Left renal pelvis (tissue), 4 donors: ENCODE data around the gene CDK14. TPM values are rescaled to one million over a fixed set of nuclear protein-coding genes. Genes with fewer than 3 reads are reported as not detected.
"Not testable (repeated sequence)": the region's sequence is repeated elsewhere in the genome, so short reads cannot be mapped to it uniquely, and the experiment has no call there.

ENCODE experiments used
- DNase-seq, 4 donors: peaks; one replicate each; pipeline ENCODE4 v3.0.0-alpha.2; 2013; ENCODE audit warnings: low read depth in 4 of 4, low spot score in 3 of 4
- polyA plus RNA-seq, 4 donors: library from polyadenylated mRNA; unstranded; fragments of 120-200 nt; gene quantifications; one replicate each; pipeline ENCODE4 v1.2.1, GENCODE V29; 2013; ENCODE audit not compliant: insufficient read length in 4 of 4

The CDK14 gene
- polyA plus RNA-seq, 4 donors: 28.6 to 44.2 (median 36.4) TPM

DNA sequence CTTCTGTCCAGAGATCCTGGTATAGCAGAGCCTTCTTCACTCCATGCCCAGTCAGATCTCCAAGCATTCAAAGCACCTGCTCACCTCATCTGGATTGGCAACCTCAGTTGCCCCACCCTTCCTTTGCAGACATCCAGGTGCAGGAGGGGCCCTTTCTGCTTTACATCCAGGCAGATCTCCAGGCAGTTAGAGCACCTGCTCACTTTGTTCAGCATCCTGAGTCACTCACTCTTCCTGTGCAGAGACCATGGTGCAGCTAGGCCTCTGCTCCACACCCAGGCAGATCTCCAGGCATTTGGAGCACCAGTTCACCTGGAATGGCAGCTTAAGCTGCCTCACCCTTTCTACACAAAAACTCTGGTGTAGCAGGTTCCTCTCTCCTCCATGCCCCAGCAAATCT lies 153.1 kb downstream of the CDK14 start:
- DNase-seq: no peak

- DNase-seq: no peak
Observed at GRCh38 chr7:90749774-90750173, 153.7 kb downstream of the CDK14 start.

GRCh38 chr7:90751595-90751994 lies 155.5 kb downstream of the CDK14 start:
- no peak for DNase-seq

DNA sequence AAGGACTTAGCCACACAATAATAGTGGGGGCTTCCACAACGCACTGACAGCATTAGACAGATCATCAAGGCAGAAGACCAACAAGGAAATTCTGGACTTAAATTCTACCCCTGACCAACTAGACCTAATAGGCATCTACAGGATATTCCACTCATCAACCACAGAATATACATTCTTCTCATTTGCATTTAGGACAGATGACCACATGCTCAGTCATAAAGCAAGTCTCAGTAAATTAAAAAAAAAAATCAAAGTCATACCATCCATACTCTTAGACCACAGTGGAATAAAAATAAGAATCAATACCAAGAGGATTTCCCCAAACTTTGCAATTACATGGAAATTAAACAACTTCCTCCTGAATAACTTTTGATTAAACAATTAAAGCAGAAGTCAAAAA lies 155.9 kb downstream of the CDK14 start:
- no peak for DNase-seq

DNA sequence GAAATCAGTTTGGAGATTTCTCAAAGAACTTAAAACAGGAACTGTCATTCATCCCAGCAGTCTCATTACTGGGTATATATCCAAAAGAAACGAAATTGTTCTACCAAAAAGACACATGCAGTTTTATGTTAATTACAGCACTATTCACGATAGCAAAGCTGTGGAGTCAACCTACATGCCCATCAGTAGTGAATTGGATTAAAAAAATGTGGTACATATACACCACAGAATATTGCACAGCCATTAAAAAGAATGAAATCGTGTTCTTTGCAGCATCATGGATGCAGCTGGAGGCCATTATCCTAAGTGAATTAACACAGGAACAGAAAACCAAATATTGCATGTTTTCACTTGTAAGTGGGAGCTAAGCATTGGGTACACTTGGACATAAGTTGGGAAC lies 158.9 kb downstream of the CDK14 start:
- DNase-seq: no peak

GRCh38 chr7:90756366-90756765 lies 160.2 kb downstream of the CDK14 start:
- no peak for DNase-seq

- not testable (repeated sequence) for DNase-seq
Observed at GRCh38 chr7:90757565-90757950, 161.4 kb downstream of the CDK14 start.

DNA sequence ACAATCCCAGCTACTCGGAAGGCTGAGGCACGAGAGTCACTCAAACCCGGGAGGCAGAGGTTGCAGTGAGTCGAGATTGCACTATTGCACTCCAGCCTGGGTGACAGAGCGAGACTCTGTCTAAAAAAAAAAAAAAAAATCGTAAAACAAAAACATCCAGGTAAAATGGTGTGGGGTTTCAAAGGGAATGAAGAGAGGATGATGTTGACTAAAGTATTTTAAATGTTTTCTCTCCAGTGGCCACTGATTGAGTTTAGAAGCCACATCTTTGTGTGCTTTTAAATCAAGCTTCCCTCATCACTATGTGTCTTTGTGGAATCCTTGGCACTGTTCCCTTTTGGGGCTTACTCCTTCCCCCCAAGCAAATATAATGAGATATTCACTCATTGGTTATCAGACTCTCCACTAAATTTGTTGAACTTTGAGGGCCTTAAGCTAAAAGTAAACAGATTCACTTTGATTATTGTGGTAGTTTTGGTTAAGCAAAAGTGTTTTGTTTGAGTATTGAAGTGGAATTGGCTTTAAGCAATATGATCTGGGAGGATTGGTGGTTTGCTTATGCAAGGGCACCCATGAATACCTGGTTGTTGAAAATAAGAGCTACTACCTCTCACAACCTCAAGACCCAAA lies 162.9 kb downstream of the CDK14 start:
- no peak for DNase-seq

DNA sequence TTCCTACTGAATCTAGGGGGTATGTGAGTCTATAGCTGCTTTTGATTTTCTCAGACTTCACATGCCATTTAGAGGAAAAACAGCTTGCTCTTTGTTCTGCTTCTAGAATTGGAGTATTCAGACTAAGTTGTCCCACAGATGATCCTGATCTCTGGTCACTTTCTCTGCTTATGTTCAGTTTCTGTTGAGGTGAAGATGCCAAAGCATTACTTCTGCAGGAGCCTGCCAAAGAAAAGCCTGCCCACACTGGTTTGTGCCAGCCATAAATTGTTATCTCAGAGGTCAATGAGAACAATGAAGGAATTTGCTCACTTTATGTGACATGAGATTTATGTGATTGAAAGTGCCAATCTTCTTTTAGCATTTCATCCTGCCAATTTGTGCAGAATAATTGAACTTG lies 163.6 kb downstream of the CDK14 start:
- no peak for DNase-seq

DNA sequence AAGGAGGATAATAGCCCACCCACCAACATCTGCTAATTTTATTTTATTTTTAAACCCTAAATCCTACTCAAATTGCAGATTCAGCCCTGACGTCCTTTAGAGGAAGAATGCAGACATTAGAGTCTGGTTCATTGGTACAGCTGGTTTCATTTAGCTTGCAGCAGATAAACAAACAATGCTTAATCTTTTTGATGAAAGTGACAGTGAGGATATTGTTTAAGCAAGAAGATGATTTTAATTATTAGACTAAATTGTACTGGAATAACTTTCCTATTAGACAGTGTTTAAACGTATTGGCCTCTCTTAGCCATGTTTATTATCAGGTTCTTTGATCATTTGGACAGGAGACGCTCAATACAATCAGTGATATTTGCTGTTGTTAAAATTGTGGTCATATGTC lies 164.8 kb downstream of the CDK14 start:
- no peak for DNase-seq

- DNase-seq: no peak
Observed at GRCh38 chr7:90761584-90761983, 165.5 kb downstream of the CDK14 start.

- no peak for DNase-seq
Observed at GRCh38 chr7:90763108-90763507, 167.0 kb downstream of the CDK14 start.

DNA sequence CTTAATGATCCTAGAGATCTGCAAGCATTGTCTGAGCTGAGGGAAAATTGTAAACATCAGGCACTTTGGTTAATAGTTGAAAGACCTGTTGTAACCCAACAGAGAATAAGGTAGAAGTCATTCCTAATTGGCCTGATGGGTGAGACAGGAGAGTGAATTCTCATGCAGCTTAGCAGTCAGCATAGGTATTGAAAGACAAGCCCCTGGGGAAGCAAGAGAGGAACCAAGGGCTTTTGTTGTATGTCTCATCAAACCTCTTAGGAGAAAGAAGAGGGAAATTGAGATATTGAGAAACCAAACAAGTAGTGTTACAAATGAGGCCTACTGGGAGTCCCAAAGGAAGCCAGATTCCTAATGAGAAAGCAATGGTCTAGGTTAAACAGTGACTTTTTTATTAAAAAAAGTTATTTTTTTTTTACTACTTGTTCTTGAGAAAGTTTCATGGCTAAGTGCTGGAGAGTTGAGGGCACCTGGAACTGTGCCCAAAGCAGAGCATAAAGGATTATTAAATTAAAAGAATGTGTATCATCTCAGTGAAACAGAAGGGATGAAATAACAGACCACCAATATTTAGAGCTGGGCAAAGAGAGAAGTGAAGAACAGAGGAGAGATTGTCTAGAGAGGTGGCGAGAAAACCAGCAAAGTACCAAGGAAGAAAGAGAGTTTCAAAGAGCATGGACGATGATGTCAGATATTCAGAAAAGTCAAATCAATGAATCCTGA lies 168.9 kb downstream of the CDK14 start:
- DNase-seq: no peak

DNA sequence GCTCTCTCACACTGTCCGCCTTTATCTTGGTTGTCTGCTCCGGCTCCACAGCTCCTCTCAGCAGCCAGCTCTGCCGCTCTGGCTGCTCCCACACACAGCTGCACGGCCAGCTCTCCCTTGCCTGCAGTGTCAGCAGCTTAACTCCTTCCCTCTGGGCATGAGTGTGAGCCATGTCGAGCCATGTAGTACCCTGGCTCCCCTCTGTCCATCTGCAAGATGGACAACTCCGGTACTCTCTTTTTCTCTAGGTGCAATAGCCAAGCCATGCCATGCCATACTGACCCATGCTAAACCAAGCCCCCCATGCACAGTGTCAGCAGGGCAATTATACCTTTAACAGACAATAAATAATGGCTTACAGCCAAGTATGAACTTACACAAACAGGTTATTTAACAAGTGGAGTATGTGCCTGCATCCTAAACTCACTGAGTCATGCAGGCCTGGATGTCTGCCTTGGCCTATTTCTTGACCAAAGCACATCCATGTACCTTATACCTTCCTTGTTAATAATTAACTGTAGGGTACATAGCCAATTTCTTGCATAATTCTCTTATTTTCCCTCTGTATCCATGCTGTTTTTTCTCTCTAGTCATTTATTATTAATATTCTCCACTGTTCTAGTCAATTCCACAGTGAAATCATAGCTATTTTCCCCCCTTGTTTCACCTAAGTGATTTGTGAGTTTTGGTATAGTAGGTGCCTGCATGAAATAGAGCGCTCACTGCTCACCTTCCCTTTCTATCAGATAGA lies 170.9 kb downstream of the CDK14 start:
- peak; percentile 31 to 55 (median 43) for DNase-seq

- no peak for DNase-seq
Observed at GRCh38 chr7:90768301-90768700, 172.2 kb downstream of the CDK14 start.

GRCh38 chr7:90769036-90769435 lies 172.9 kb downstream of the CDK14 start:
- no peak for DNase-seq

DNA sequence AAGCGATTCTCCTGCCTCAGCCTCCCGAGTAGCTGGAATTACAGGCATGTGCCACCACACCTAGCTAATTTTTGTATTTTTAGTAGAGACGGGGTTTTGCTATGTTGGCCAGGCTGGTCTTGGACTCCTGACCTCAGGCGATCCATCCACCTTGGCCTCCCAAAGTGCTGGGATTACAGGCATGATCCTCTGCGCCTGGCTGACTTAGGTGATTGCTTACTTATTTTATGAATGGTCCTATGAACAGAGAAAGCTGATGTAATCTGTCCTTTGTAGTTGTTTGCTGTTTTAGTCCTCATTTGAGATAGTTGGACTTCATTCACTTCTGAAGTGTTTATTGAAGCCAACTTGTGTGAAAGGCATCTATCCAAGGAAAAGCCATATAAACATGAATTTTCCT lies 173.4 kb downstream of the CDK14 start:
- DNase-seq: not testable (repeated sequence)

GRCh38 chr7:90771281-90771680 lies 175.2 kb downstream of the CDK14 start:
- DNase-seq: no peak

- no peak for DNase-seq
Observed at GRCh38 chr7:90772410-90772809, 176.3 kb downstream of the CDK14 start.

- no peak for DNase-seq
Observed at GRCh38 chr7:90773269-90773668, 177.1 kb downstream of the CDK14 start.

GRCh38 chr7:90774706-90775105 lies 178.6 kb downstream of the CDK14 start:
- no peak for DNase-seq
